Lower leg skin (tissue), 4 donors: Measurements from ENCODE around the gene NPR2. TPM values are rescaled to one million over a fixed set of nuclear protein-coding genes. Genes with fewer than 3 reads are reported as not detected.
A peak's percentile ranks its signal among the peaks of the same experiment; 100 is the strongest.

Experiments used
- DNase-seq, 2 donors: peaks; one replicate each; pipeline ENCODE4 v3.0.0-alpha.2; 2019; ENCODE audit warnings: low spot score in 2 of 2
- H3K4me3 ChIP-seq: fragments of 200-600 bp; sonication (generic); 2 replicates; pipeline ENCODE4 v1.5.1; 2017; ENCODE audit warnings: mild to moderate bottlenecking, low read depth; ENCODE audit not compliant: poor library complexity, severe bottlenecking
- POLR2A ChIP-seq, 2 donors: fragments of 450-650 bp; IDR thresholded peaks; one replicate each; pipeline ENCODE4 v1.6.1; 2016 to 2017; ENCODE audit warnings: antibody characterized with exemption in 2 of 2, mild to moderate bottlenecking in 1 of 2, moderate library complexity in 1 of 2
- WGBS, 2 donors: methylation state at CpG; one replicate each; pipeline ENCODE4 v1.1.5; 2018; 5-methylcytosine and 5-hydroxymethylcytosine counted together
- intact Hi-C: fragments of 100-400 bp; cut with DNase I; formaldehyde crosslinking; loops from one replicate; pipeline ENCODE4 v1.15.0; 2023; ENCODE audit warnings: low total_unique reads
- total RNA-seq, 4 donors: library from RNA; depleted of rRNA; stranded (reverse); fragments of >200 nt; gene quantifications; one replicate each; pipeline ENCODE4 v1.1.0, GENCODE V29; 2016
- TF ChIP-seq, protein P1 (sequence below), 3 donors: fragments of 450-650 bp; IDR thresholded peaks; one replicate each; pipeline ENCODE4 v1.5.1; 2016; ENCODE audit warnings: antibody characterized with exemption in 3 of 3, mild to moderate bottlenecking in 3 of 3, moderate library complexity in 2 of 3

NPR2 gene
- total RNA-seq, 4 donors from 2014 or later: 12.2 to 20.4 (median 18.8) TPM

DNA sequence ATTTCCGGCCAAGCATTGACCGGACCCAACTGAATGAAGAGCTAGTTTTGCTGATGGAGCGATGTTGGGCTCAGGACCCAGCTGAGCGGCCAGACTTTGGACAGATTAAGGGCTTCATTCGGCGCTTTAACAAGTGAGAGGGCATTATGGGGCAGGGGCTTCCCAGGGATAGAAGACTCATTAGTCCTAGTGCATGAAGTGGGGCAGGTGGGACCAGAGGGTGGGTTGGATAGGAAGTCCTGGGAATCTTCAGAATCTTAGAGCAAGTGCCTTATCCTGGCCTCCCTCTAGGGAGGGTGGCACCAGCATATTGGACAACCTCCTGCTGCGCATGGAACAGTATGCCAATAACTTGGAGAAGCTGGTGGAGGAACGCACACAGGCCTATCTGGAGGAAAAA is 14.7 kb downstream of the NPR2 start:
- intact Hi-C loops: no loop called here
- H3K4me3 ChIP-seq: no peak overlapping the region
- WGBS, 2 donors: 95 to 98% methylated on average over 8 of the region's 8 CpGs
- TF ChIP-seq POLR2A (IDR thresholded peaks at IDR 0.05): no peak
- TF ChIP-seq, protein P1, sequence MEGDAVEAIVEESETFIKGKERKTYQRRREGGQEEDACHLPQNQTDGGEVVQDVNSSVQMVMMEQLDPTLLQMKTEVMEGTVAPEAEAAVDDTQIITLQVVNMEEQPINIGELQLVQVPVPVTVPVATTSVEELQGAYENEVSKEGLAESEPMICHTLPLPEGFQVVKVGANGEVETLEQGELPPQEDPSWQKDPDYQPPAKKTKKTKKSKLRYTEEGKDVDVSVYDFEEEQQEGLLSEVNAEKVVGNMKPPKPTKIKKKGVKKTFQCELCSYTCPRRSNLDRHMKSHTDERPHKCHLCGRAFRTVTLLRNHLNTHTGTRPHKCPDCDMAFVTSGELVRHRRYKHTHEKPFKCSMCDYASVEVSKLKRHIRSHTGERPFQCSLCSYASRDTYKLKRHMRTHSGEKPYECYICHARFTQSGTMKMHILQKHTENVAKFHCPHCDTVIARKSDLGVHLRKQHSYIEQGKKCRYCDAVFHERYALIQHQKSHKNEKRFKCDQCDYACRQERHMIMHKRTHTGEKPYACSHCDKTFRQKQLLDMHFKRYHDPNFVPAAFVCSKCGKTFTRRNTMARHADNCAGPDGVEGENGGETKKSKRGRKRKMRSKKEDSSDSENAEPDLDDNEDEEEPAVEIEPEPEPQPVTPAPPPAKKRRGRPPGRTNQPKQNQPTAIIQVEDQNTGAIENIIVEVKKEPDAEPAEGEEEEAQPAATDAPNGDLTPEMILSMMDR (IDR thresholded peaks at IDR 0.05): no peak
- peak in 1 of 2 donors; percentile 58 for DNase-seq

DNA sequence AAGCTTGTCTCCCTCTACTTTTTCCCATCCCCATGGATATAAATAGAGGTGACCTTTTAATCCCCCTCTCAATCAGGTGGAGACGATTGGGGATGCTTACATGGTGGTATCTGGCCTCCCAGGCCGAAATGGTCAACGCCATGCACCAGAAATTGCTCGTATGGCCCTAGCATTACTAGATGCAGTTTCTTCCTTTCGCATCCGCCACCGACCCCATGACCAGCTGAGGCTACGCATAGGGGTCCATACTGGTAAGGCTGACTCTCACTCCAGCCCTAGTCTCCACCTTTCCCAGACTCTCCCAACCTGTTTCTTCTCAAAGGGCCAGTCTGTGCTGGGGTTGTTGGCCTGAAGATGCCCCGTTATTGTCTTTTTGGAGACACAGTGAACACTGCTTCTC is 17.0 kb downstream of the NPR2 start:
- DNase-seq: peak in 1 of 2 donors; percentile 21
- WGBS, 2 donors: 91% methylated on average over 9 of the region's 9 CpGs
- no peak for TF ChIP-seq POLR2A (IDR thresholded peaks at IDR 0.05)
- TF ChIP-seq, protein P1 (IDR thresholded peaks at IDR 0.05): no peak
- intact Hi-C loops: no loop called here
- H3K4me3 ChIP-seq: no peak overlapping the region

DNA sequence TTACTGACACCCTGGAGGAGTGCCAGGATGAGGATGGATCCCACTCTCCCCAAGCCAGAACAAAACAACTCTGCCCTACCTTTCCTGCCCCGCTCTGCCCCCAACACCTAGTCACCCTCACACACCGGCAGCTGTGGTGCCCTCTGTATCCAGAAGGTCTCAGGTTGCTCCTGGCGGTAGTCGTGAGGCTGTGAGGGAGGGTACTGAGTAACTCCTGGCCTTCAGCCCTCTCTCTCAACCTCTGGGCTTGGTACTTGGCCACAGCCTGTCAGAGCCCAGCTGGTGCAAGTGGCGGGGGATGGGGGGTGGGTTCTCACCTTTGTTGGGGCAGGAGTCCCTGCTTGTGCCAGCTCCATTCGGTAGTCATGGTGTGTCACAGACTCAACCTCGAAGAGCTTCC is 18.7 kb downstream of the NPR2 start:
- TF ChIP-seq, protein P1 (IDR thresholded peaks at IDR 0.05): no peak
- no peak for TF ChIP-seq POLR2A (IDR thresholded peaks at IDR 0.05)
- 89 to 98% methylated on average over 6 to 7 of the region's 7 CpGs for WGBS, 2 donors
- no peak for DNase-seq
- H3K4me3 ChIP-seq: no peak overlapping the region
- intact Hi-C loops: no loop called here

DNA sequence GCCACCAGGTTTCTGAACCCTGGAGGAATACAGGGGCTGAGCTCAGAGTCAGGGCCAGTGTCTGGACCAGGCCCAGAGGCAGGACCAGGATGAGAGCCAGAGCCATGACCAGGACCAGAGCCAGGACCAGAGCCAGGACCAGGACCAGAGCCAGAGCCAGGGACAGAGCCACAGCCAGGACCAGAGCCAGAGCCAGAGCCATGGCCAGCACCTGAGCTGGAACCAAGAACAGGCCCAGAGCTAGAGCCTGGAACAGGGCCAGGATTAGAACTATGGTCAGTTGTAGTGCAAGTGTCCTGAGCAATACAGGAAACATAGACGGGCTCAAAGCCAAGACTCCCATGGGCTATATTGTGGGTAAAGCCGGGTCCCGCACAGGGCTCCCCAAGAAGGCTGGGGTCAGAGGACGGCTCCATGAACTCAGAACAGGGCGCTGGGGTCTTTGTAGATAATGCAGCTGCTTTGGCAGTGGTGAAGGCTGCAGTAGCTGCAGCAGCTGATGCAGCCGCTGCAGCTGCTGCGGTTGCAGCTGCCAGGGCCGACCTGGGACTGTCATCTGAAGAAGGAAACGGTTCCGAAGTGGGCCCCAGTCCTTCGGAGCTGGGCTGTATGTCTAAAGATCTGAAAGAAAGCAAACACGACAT is 20.1 kb downstream of the NPR2 start:
- DNase-seq: no peak
- peak overlapping the region; percentile 21 for H3K4me3 ChIP-seq
- WGBS, 2 donors: 5 to 19% methylated on average over 11 to 12 of the region's 12 CpGs
- no peak for TF ChIP-seq POLR2A (IDR thresholded peaks at IDR 0.05)
- TF ChIP-seq, protein P1 (IDR thresholded peaks at IDR 0.05): no peak
- intact Hi-C loops: no loop called here

DNA sequence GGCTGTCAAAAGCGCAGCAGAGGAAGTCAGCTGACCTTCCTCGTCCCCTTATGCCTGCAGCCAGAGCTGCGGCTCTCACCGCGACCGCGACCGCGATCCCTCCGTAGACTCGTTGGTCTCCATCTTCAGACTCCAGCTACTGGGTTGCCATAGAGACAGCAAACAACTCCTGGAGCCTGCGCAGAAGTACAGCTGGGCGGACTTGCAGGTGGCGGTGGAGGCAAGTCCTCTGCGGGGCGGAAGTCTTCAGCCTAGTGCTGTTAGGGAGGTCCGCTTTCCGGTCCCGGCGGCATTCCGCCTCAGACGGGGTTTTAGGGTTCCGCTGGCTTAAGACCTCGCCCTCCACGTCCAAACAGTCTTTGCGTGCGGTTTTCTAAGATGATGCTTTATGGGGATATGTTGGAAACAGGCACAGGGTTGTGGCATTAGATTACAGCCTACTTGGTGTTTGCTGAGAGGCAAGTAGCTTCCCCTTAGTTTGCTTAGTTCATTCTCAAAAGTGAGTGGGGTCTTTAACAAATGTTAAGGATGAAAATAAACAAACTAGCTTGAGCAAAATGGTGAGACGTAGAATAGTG is 20.7 kb downstream of the NPR2 start, which contains the start of gene SPAG8:
Gene SPAG8 (minus strand): TSS at position 238 of the 578 bp plus-strand sequence. CDS start 115 bp downstream, at position 123.
- peak; percentile 93 to 99 for DNase-seq
- H3K4me3 ChIP-seq: peak within 1 kb of the TSS; percentile 21
- TF ChIP-seq POLR2A (IDR thresholded peaks at IDR 0.05): no peak
- TF ChIP-seq, protein P1 (IDR thresholded peaks at IDR 0.05): no peak
- intact Hi-C loops: no loop called here
- 2 to 3% methylated on average over 27 to 28 of the region's 28 CpGs for WGBS, 2 donors
